ENCODE data around the gene ACTN4.

Gene ACTN4

DNA sequence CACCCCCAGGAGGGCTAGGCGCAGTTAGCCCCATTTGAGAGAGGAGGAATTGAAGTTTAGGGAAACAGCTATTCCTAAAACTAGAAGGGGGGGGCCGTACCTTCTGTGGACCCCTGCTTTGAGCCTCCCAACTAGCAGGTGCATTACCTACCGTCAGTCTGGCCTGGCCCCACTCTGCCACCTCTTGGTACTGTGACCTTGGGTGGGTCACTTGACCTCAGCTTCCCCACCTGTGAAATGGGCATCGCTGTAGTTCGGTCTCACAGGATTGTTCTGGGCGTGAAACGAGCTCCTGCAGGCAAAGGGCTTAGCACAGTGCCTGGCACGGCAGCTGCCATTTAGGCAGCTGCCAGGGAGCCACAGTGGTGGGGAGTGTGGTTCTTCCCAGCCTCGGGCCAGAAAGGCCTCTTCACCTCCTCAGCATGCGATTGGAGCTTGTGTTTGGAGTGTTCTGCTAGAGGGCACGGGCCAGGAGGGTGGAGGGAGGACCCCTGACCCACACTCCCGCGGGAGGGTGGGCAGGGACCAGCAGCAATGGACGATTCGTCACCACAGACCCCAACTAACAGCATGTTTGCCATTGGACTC, 64.8 kb downstream of the ACTN4 start:
- DNase-seq, result no peak

DNA sequence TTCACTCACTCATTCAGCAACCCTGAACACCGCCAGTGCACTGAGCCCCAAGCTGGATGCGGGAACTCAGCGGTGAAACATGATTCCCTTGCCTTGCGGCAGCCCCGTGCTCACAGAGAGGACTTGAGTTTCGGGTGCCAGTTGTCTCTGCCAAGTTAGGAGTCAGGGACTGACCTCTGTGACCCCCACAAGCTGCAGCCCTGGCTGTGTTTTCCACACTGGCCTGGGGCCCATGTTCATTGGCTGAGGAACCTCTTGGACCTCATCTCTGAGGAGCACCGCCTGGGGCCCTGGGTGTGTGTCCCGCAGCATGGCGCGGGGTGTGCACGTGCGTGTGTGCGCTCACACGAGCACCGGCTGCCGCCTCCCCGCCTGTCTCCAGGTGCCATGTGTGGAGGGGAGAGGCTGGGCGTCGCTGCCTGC, 65.8 kb downstream of the ACTN4 start:
- DNase-seq, result no peak

DNA sequence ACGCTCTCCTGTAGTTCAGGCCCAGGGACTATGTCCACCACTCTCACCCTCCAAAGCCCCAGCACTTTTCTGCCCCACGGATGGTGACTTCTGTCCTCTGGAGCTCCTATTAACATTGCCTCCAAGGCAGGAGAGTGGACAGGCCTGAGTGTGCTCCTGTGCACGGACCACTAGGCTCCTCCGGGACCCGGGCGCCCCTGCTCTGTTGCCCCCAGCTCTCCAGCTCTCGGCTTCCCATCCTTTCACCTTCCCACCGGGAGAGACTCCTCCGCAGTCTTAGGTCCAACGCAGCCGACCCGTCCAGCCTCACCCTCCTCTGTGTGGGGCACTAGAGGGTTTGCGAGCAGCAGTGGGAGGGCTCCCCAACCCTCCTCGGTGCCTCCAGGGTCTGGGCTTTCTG, 66.4 kb downstream of the ACTN4 start:
- no peak for DNase-seq

DNA sequence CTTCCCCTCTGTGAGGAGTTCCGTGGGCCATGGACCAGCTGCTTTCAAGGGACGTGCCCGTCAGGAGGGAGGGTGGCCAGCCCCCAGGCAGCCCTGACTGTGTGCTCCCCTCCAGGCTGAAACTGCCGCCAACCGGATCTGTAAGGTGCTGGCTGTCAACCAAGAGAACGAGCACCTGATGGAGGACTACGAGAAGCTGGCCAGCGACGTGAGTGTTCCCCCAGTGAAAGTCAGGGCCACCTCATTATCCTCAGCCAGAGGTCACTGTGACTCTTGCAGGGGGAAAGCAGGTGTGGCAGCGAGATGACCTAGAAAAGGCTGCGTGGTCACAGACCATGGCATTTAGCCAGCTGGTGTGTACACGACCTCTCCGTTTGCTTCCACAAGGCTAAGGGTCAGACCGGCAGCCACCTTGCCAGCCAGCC, 66.9 kb downstream of the ACTN4 start:
- no peak for DNase-seq

DNA sequence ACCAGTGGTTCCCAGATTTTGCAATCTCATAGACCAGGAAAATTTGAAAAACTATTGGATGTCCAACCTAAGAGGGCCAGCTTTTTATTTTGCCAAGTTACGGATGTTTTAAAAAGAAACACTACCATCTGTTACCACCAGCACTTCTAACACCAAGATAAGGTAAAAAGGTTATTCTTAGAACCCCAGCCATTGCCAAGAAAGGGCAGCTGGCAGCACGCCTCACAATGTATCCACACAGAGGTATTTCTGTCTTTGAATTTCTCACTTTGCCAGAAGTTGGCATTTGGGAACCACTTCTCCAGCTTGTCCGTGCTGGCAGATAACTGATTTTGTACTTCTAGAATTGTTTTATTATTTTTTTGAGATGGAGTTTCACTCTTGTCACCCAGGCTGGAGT, 68.1 kb downstream of the ACTN4 start:
- no peak for DNase-seq

DNA sequence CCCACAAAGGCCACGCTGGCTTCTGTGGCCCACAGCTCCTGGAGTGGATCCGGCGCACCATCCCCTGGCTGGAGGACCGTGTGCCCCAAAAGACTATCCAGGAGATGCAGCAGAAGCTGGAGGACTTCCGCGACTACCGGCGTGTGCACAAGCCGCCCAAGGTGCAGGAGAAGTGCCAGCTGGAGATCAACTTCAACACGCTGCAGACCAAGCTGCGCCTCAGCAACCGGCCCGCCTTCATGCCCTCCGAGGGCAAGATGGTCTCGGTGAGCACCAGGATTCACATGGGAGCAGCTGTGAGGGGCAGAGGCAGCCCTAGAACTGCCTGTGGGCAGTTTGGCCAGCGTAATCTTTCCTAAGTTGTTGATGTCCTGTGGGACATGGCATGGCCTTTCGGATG, 69.6 kb downstream of the ACTN4 start:
- no peak for DNase-seq

DNA sequence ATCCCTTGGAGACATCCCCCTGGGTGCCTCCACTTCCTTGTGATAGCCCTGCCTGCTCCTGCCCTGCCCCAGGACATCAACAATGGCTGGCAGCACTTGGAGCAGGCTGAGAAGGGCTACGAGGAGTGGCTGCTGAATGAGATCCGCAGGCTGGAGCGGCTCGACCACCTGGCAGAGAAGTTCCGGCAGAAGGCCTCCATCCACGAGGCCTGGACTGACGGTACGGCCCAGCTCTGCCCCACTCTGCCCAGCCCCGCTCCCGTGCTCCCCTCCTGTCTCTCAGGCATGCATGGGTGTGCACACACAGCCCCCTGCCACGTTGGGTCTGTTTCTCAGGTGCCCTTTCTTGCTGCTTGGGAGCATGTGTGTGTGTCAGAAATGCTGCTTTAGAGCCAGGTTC, 70.4 kb downstream of the ACTN4 start:
- DNase-seq, result no peak

DNA sequence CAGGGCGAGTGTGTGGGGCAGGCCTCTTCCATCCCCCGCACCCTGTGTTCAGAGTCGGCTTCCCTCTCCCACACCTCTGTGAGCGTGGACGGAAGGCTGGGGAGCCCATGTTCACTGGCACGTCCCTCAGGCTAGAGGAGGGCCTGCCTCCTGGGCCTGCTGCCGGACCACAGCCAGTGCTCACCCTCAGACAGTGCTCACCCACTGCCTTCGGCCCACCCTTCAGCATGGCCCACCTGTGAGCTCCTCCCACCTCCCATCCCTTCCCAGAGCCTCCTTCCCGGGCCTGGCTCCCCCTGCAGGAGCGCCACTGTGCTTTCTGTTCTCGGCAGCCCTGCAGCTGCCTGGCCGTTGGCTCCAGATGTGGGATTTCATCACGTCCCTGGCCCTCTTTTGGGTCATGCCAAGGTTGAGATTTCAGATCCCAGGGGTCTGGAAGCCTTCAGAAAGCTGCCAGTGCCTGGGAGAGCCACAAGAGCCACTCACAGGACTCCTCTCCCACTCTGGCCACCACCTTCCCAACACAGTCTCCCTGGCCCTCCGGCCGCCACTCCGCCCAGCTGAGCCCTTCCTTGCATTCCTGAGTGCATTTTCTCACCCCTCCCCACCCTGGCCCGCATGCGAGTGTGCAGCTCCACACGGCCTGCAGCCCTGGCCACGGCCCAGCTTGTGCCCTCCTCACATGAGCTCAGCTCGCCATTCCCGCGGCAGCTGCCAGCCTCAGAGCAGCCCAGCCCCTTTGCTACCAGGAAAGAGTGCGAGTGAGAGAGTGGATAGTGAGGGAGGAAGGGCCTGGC, 71.5 kb downstream of the ACTN4 start:
- DNase-seq, result no peak

DNA sequence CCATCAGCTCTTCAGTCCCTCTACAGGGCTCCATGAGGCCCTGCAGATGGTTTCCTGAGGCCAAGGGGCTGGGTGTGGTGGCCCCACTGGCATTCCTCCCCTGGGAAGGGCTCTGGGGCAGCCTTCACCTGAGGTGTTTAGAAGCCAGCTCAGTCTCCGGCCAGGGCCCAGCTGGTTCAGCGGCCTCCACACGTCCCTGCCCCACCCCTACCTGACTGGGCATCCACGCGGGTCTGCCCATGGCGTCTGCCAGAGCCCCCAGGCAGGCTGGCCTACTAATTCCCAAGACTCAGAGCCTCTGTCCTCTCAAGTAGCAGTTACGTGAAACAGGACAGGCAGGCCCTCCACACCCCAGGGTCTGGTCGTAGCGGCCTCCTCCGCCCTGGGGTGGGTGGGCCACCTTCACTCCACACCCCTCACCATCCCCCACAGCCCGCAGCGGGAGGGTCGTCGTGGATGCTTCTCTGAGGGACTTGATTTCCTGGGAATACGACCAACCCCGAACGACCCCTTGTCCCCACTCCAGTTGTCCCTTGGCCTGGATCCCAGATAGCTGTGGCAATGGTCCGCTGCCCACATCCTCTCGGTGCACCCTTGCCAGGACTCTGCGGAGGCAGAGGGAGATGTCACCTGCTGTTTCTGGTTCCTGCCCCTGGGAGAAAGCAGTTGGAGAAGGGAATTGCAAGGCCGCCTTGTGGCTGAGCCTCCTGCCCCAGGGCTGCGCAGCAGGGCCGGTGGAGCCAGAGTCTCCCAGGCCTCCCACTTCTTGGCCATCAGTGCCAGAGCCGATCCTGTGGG, 72.5 kb downstream of the ACTN4 start:
- DNase-seq, result no peak

DNA sequence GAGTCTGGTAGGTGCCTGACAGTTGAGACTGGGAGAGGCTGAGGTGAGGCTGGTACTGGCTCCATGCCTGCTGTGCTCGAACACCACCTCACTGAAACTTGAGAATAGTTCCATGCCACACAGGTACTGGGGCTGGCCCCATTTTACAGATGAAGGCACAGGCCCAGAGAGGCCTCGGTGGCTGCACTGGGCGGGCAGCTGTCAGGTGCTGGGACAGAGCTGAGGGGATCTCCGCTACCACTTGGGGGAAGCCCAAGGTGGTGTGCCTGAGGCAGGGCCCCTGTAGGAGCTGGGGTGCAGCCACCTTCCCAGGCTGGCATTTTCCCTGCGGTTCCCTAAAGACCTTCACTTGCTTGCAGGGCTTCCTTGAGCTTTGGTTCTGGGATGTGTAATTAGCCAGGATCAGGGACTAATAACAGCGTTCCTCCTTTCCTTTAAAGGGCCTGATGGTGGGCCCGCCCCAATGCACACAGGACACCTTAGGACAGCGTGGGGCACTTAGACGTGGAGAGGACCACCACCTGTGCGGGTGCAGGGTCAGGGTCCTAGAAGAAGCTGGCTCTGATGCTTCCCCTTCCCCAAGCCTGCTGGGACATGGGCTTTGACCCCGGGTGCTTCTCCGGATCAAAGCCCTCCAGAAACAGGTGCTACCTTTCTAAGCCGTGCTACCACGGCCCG, 73.2 kb downstream of the ACTN4 start:
- DNase-seq, result no peak

DNA sequence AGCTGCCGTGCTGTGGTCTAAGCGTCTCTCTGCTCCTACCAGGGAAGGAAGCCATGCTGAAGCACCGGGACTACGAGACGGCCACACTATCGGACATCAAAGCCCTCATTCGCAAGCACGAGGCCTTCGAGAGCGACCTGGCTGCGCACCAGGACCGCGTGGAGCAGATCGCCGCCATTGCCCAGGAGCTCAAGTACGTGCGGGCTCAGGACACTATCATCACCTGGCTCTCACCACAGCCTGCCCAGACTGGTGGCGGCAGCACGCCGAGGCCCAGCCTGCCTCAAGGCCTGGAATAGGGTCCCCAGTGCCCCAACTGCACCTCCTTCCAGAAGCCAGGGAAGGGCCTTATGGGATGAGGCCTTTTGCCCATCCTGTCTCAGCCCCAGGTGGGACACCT, 74.0 kb downstream of the ACTN4 start:
- no peak for DNase-seq

DNA sequence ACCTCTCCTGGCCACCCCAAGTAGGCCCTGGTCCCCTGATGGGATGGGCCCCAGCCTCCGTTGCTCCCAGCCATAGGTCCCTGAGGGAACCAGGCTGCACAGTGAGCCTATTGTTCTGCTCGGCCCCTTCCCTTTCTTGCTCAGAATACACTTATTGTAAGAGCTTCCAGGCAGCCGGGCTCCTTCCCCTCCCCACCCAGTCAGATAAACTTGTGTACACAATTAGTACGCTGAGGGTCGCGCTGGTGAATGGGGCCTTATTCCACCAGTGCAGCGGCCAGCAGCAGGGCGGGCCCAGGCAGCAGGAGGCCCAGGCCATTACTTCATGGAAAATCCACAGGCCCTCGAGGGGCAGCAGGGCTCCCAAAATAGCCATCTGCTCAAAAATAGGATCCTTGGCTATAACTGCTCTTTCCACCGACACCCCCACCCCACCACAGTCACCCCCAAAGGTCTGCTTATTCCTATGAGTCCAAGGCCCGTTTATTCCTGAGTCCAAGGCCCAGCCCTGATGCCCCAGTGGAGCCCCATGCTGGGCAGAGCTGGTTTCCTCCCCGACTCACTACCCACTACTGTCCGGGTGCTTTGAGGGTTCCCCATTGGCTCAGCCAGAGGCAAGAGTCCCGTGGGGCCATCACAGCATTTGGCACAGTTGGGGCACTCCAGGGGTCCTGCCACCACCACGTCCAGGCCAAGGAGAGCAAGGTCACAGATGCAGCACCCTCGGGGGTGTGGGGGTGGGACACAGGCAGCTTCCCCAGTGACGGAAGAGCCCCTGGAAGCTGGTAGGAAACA, 74.7 kb downstream of the ACTN4 start:
- no peak for DNase-seq

DNA sequence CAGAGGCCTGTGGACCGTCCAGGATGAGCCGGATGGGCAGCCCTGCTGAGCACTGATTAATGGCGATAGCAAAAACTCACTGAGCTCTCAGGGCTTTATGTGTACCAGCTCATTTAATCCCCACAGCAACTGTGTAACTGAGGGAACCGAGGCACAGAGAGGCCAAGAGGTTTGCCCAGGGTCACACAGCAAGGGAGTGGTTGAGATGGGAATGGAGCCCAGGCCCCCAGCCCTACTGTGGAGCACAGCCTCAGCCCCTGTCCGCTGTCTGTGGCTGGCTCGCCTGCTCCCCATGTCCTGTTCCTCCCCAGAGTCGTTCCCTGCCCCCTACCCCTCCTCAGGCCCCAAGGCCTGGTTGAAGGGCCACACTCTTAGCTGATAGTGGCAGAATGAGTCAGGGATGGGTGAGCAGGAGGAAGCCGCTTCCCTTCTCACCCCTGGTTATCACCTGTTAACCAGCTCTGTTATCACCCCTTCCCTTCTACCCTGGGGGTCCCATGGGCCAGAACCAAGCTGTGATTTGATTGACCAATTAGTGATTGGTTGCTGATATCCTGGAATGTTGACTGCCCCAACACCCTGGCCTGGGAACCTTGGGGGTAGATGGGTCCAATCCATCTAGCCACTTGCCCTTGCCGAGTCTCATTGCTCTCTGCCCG, 75.6 kb downstream of the ACTN4 start:
- no peak for DNase-seq

DNA sequence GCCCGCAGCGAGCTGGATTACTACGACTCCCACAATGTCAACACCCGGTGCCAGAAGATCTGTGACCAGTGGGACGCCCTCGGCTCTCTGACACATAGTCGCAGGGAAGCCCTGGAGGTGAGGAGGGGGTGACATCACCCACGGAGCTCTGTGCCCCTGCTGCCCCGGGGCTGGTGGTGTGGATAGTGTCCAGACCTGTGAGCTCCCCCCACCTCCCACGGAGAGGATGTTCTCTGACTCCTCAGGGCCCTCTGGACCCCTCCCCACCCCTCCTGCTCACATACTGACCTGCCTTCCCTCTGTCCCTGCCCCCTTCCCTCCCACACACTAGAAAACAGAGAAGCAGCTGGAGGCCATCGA, 76.1 kb downstream of the ACTN4 start:
- DNase-seq, result no peak

DNA sequence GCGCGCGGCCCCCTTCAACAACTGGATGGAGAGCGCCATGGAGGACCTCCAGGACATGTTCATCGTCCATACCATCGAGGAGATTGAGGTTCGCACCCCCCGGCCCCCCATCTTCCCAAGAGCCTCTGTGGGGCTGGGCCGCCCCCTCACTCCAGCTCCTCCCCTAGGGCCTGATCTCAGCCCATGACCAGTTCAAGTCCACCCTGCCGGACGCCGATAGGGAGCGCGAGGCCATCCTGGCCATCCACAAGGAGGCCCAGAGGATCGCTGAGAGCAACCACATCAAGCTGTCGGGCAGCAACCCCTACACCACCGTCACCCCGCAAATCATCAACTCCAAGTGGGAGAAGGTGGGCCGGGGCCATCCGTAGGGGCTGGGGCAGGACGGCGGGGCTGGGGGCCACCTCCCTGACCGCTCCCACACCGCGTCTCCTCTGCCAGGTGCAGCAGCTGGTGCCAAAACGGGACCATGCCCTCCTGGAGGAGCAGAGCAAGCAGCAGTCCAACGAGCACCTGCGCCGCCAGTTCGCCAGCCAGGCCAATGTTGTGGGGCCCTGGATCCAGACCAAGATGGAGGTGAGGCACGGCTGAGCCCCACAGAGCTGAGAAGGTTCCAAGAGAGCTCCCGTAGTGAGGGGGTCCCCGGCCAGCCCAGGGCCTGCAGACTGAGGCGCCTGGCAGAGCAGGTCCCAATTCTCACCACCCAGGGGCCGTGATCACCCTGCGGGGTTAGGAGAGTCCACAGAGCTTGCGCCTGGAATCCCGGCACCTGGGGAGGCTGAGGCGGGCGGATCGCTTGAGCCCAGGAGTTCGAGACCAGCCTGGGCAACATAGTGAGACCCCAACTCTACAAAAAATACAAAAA, 76.8 kb downstream of the ACTN4 start:
- DNase-seq, result no peak

DNA sequence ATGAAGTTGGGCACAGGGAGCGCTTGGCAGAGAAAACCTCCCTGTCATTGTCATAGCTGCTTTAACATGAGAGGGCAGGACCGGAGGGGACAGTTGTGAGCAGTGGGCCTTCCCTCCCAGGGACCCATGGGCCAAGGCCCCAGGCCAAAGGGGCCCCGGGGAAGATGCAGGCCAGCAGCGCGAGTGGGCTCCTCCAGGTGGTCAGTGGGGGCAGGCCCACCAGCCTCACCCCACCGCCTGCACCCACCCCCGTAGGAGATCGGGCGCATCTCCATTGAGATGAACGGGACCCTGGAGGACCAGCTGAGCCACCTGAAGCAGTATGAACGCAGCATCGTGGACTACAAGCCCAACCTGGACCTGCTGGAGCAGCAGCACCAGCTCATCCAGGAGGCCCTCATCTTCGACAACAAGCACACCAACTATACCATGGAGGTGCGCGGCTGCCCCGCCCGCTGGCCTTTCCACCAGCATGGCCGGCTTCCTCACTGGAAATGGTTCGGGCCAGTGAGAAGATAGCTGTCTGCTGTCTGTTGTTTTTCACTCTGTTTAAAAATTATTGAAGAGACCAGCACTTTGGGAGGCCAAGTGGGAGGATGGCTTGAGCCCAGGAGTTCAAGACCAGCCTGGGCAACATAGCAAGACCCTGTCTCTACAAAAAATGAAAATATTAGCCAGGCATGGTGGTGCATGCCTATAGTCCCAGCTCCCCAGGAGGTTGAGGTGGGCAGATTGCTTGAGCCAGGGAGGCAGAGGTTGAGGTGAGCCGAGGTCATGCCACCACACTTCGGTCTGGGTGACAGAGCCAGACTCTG, 78.2 kb downstream of the ACTN4 start:
- no peak for DNase-seq

DNA sequence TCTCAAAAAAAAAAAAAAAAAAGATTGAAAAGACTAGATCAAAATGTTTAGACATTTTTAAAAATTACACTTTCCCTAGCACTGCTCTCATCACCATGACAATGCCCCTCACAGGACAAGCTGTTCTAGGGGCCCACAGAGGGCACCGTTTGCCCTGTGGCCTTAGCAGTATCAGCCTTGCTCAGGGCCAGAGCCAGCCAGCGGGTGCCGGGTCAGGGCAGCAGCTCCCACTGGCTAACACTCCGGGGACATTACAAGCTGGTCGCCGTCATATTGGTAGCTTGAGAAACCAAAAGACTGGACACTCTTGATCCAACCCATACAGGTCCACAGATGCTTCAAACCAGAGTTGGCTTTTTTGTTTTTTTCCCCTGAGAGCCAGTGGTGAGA, 78.8 kb downstream of the ACTN4 start:
- DNase-seq, result no peak

DNA sequence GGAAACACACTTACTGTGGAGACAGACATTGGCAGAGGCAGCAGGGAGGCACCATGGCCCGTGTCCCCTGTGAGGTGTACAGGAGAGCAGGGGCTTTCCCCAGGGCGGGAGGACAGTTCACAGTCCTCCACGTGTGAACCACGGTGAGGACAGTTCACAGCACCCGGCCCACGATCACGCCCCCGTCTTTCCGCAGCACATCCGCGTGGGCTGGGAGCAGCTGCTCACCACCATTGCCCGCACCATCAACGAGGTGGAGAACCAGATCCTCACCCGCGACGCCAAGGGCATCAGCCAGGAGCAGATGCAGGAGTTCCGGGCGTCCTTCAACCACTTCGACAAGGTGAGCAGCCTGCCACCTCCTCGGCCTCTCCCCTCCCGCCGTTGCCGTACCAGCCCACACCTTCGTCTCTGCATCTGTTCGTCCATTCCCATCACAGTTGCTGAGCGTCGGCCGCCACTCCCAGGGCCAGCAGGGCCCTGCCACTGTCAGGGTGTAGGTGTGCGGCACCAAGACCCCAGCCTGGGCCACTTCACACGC, 79.4 kb downstream of the ACTN4 start:
- DNase-seq, result no peak

DNA sequence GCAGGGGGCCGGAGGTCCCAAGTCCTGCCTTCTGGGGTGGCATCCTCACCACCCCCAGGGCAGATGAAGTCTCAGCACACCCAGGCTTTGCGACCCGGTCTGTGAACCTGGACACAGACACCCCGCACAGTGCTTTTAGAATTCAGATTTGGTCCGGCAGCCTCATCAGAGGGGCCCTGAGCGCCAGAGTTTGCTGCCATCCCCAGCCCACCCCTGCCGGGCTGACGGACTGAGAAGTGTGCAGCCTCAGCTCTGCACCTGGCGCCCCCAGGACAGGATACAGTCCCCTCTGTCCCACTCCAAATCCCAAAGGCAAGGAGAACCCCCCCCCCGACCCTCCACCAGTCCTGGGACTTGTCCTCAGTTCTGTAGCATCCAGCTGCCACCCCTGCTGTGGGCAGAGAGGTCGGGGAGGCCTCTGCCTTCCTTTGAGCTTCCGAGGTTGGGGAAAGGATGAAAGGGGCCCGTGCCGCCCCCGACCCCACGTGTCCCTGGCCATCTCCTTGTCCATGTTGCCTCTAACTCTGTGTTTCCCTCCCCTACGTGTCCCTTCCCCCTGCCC, 79.9 kb downstream of the ACTN4 start:
- no peak for DNase-seq
